HepG2 (cell line): ENCODE results near the gene LRRC63. TPM values are rescaled to one million over a fixed set of nuclear protein-coding genes. Genes with fewer than 3 reads are reported as not detected.

Source experiments
- ATAC-seq: fragments of 200-7000 bp; cut with Tn5 transposase; 3 replicates; pipeline ENCODE4 v1.9.1; 2020; ENCODE audit warnings: mild to moderate bottlenecking, moderate library complexity
- BruUV-seq: library from RNA; stranded (reverse); fragments of 400-500 nt; replicated peaks from 2 replicates; lab custom pipeline; 2021; lab: Mats Ljungman, UMichigan
- CTCF ChIA-PET: fragments of 300-600 bp; formaldehyde crosslinking; extraction: SDS; loops from one replicate; lab custom pipeline; 2021; ENCODE audit warnings: low total read pairs, inconsistent platforms, low intra/inter-chr PET ratio; lab: Yijun Ruan, JAX
- POLR2A ChIA-PET: fragments of 350-600 bp; sonication (Branson Sonifier 250); formaldehyde crosslinking; loops from one replicate; lab custom pipeline; 2020; ENCODE audit warnings: antibody characterized with exemption, inconsistent platforms; lab: Yijun Ruan, JAX
- DNase-seq: peaks from one replicate; pipeline ENCODE4 v3.0.0-alpha.2; 2015; ENCODE audit warnings: low spot score
- FAIRE-seq: peaks from 3 replicates; lab custom pipeline; 2011; peaks lifted over from hg19 to GRCh38; lab: Jason Lieb, UNC
- H2AFZ ChIP-seq: one replicate; pipeline ENCODE4 v1.6.1; 2011; ENCODE audit warnings: low read length, inconsistent platforms
- H3K27ac ChIP-seq: fragments of 300-600 bp; 3 replicates; pipeline ENCODE4 v1.8.0; 2011; ENCODE audit warnings: mixed run types, mild to moderate bottlenecking, mixed read lengths, low read length, inconsistent platforms; ENCODE audit not compliant: insufficient read depth; ENCODE audit errors: extremely low read length
- H3K27me3 ChIP-seq, 2 experiments: fragments of 200-600 bp in 1 of 2; 2 replicates in 1 of 2; 3 replicates in 1 of 2; pipeline versions ENCODE4 v1.6.0 to v1.8.0; 2011; ENCODE audit warnings: low read length in 2 of 2, mild to moderate bottlenecking in 2 of 2, moderate library complexity in 2 of 2, inconsistent platforms in 1 of 2; ENCODE audit not compliant: insufficient read depth in 2 of 2, control insufficient read depth in 1 of 2
- H3K36me3 ChIP-seq, 2 experiments: fragments of 200-600 bp in 1 of 2; replicated peaks in 1 of 2; 2 replicates in 1 of 2; 3 replicates in 1 of 2; pipeline versions ENCODE4 v1.5.1 to v1.8.0; 2011; ENCODE audit warnings: low read length in 2 of 2, inconsistent platforms in 1 of 2; ENCODE audit not compliant: insufficient read depth in 2 of 2, control insufficient read depth in 1 of 2
- H3K4me1 ChIP-seq: 2 replicates; pipeline ENCODE4 v1.5.1; 2012; ENCODE audit warnings: low read length, inconsistent platforms; ENCODE audit not compliant: insufficient read depth
- H3K4me2 ChIP-seq: 2 replicates; pipeline ENCODE4 v1.6.0; 2011; ENCODE audit warnings: low read depth, low read length, inconsistent platforms
- H3K4me3 ChIP-seq, 3 experiments: fragments of 200-600 bp in 1 of 3; sonication (generic), shearing (Covaris generic) in 1 of 3; replicated peaks in 1 of 3; 2 replicates each; pipeline ENCODE4 v1.5.1; 2011 to 2016; ENCODE audit warnings: low read length in 3 of 3, inconsistent platforms in 2 of 3, low read depth in 2 of 3, mild to moderate bottlenecking in 2 of 3, control low read depth in 1 of 3, mixed read lengths in 1 of 3; ENCODE audit not compliant: insufficient read depth in 1 of 3
- H3K79me2 ChIP-seq: one replicate; pipeline ENCODE4 v1.6.1; 2011; ENCODE audit warnings: low read length, inconsistent platforms; ENCODE audit not compliant: insufficient read depth
- H3K9ac ChIP-seq: 2 replicates; pipeline ENCODE4 v1.6.0; 2011; ENCODE audit warnings: mild to moderate bottlenecking, low read depth, low read length, inconsistent platforms; ENCODE audit not compliant: insufficient read depth
- H3K9me3 ChIP-seq: 2 replicates; pipeline ENCODE4 v1.5.1; 2012; ENCODE audit warnings: mild to moderate bottlenecking, low read length
- H4K20me1 ChIP-seq: 2 replicates; pipeline ENCODE4 v1.6.0; 2011; ENCODE audit warnings: inconsistent platforms, mild to moderate bottlenecking, low read length, moderate library complexity; ENCODE audit not compliant: insufficient read depth
- CEBPG ChIP-seq: IDR thresholded peaks from 2 replicates; pipeline ENCODE4 v1.6.1; 2016
- HHEX ChIP-seq: IDR thresholded peaks from 2 replicates; pipeline ENCODE4 v1.6.1; 2016; ENCODE audit warnings: control low read depth
- KDM5B ChIP-seq: sonication (generic); formaldehyde crosslinking; IDR thresholded peaks from 2 replicates; pipeline ENCODE4 v1.4.0; 2020; ENCODE audit warnings: missing genetic modification reagents, mild to moderate bottlenecking, borderline replicate concordance
- MXI1 ChIP-seq: IDR thresholded peaks from 3 replicates; pipeline ENCODE4 v1.6.1; 2012; ENCODE audit warnings: low read depth, low read length, inconsistent platforms, borderline replicate concordance
- NFRKB ChIP-seq: fragments of 450-650 bp; IDR thresholded peaks from 2 replicates; pipeline ENCODE4 v1.6.1; 2017
- NRL ChIP-seq: sonication (generic); formaldehyde crosslinking; IDR thresholded peaks from 2 replicates; pipeline ENCODE4 v1.5.0; 2020; ENCODE audit warnings: missing genetic modification reagents, mild to moderate bottlenecking, moderate library complexity, borderline replicate concordance
- SCMH1 ChIP-seq: sonication (generic); formaldehyde crosslinking; IDR thresholded peaks from 2 replicates; pipeline ENCODE4 v1.9.0; 2021; ENCODE audit warnings: missing genetic modification reagents, mild to moderate bottlenecking, borderline replicate concordance
- ZNF547 ChIP-seq: sonication (generic); formaldehyde crosslinking; IDR thresholded peaks from 2 replicates; pipeline ENCODE4 v1.5.1; 2020; ENCODE audit warnings: mild to moderate bottlenecking, missing genetic modification reagents
- WGBS: methylation state at CpG from one replicate; pipeline ENCODE4 v1.1.6; 2017; ENCODE audit warnings: low lambda C conversion rate; 5-methylcytosine and 5-hydroxymethylcytosine counted together
- in situ Hi-C: cut with HindIII; loops from 2 replicates; pipeline ENCODE4 v1.10.0; 2017; ENCODE audit warnings: low pct_unique_long_range_greater_than_20kb; ENCODE audit not compliant: extremely low pct_ligation_motif_present
- intact Hi-C: fragments of 100-400 bp; cut with micrococcal nuclease; formaldehyde crosslinking; loops from one replicate; pipeline ENCODE4 v1.10.0; 2022; ENCODE audit not compliant: unreplicated experiment
- polyA plus RNA-seq, 8 experiments: library from polyadenylated mRNA; depleted of rRNA in 3 of 8; stranded (reverse) in 7 of 8; unstranded in 1 of 8; fragments of >200 nt; fragmentation: Illumina TruSeq in 4 of 8; extraction: Trizol in 4 of 8; gene quantifications; 2 replicates each; pipeline versions ENCODE4 v1.2.1 to v1.2.3, GENCODE V29; 2011 to 2016; ENCODE audit warnings: low read depth in 4 of 8, missing spikeins in 1 of 8, mixed read lengths in 1 of 8; ENCODE audit not compliant: insufficient read depth in 1 of 8
- total RNA-seq, 5 experiments: library from RNA; depleted of rRNA; stranded (reverse); fragments of >200 nt; fragmentation: Illumina TruSeq; extraction: Trizol; gene quantifications; 2 replicates each; pipeline ENCODE4 v1.2.3, GENCODE V29; 2016; ENCODE audit warnings: low read depth in 1 of 5
- TF ChIP-seq, protein P1 (sequence below): IDR thresholded peaks from 2 replicates; pipeline ENCODE4 v1.6.1; 2016; ENCODE audit warnings: low read depth
- TF ChIP-seq, protein P2 (sequence below): sonication (generic); formaldehyde crosslinking; IDR thresholded peaks from 2 replicates; pipeline ENCODE4 v1.5.0; 2020; ENCODE audit warnings: missing genetic modification reagents
- TF ChIP-seq, protein P3 (sequence below): sonication (generic); formaldehyde crosslinking; IDR thresholded peaks from 2 replicates; pipeline ENCODE4 v1.5.0; 2020; ENCODE audit warnings: missing genetic modification reagents
- TF ChIP-seq, protein P4 (sequence below): IDR thresholded peaks from 2 replicates; pipeline ENCODE4 v1.6.1; 2016; ENCODE audit warnings: missing compliant biosample characterization, missing genetic modification reagents, borderline replicate concordance
- TF ChIP-seq, protein P5 (sequence below), 2 experiments: sonication (generic) in 1 of 2; formaldehyde crosslinking in 1 of 2; IDR thresholded peaks; 2 replicates each; pipeline versions ENCODE4 v1.6.1 to v1.9.0; 2014 to 2022; ENCODE audit warnings: antibody characterized with exemption in 1 of 2, borderline replicate concordance in 1 of 2, inconsistent platforms in 1 of 2, low read depth in 1 of 2, missing genetic modification reagents in 1 of 2

LRRC63 gene
- total and polyA plus RNA-seq, 2 of the 13 experiments (the other 11 are each of a cell fraction or from before 2014, with no cell fraction given): not detected

DNA sequence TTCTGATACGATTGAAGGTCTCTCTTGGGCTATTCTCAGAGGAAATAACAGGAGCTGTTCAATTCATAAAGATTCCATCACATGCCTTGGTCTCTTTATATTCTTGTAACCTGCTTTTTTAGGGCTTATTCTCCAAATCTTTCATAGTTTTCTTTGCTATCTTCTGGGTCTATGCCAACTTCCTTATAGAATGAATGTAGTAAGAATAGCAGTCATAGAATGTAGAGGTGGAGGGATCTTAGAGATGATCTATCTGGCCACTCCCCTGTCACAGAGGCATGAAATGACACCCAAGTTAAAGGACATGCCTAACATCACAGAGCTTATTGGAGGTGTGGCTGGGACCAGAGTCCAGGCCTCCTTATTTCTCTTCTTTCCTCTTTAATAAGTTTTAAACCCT is 42.9 kb upstream of the LRRC63 start:
- TF ChIP-seq MXI1 (no peak), SCMH1 (CRISPR knock-in tag) (no peak), HHEX (CRISPR knock-in tag) (no peak), NFRKB (no peak), KDM5B (no peak), NRL (CRISPR knock-in tag) (no peak), CEBPG (CRISPR knock-in tag) (no peak), ZNF547 (CRISPR knock-in tag) (no peak)
- TF ChIP-seq, protein P1, sequence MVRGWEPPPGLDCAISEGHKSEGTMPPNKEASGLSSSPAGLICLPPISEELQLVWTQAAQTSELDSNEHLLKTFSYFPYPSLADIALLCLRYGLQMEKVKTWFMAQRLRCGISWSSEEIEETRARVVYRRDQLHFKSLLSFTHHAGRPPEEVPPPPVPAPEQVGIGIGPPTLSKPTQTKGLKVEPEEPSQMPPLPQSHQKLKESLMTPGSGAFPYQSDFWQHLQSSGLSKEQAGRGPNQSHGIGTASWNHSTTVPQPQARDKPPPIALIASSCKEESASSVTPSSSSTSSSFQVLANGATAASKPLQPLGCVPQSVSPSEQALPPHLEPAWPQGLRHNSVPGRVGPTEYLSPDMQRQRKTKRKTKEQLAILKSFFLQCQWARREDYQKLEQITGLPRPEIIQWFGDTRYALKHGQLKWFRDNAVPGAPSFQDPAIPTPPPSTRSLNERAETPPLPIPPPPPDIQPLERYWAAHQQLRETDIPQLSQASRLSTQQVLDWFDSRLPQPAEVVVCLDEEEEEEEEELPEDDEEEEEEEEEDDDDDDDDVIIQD (CRISPR knock-in tag): no peak
- TF ChIP-seq, protein P2, sequence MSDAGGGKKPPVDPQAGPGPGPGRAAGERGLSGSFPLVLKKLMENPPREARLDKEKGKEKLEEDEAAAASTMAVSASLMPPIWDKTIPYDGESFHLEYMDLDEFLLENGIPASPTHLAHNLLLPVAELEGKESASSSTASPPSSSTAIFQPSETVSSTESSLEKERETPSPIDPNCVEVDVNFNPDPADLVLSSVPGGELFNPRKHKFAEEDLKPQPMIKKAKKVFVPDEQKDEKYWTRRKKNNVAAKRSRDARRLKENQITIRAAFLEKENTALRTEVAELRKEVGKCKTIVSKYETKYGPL (CRISPR knock-in tag): no peak
- TF ChIP-seq, protein P3, sequence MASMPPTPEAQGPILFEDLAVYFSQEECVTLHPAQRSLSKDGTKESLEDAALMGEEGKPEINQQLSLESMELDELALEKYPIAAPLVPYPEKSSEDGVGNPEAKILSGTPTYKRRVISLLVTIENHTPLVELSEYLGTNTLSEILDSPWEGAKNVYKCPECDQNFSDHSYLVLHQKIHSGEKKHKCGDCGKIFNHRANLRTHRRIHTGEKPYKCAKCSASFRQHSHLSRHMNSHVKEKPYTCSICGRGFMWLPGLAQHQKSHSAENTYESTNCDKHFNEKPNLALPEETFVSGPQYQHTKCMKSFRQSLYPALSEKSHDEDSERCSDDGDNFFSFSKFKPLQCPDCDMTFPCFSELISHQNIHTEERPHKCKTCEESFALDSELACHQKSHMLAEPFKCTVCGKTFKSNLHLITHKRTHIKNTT (CRISPR knock-in tag): no peak
- TF ChIP-seq, protein P4, sequence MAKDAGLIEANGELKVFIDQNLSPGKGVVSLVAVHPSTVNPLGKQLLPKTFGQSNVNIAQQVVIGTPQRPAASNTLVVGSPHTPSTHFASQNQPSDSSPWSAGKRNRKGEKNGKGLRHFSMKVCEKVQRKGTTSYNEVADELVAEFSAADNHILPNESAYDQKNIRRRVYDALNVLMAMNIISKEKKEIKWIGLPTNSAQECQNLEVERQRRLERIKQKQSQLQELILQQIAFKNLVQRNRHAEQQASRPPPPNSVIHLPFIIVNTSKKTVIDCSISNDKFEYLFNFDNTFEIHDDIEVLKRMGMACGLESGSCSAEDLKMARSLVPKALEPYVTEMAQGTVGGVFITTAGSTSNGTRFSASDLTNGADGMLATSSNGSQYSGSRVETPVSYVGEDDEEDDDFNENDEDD (CRISPR knock-in tag): no peak
- TF ChIP-seq, protein P5, sequence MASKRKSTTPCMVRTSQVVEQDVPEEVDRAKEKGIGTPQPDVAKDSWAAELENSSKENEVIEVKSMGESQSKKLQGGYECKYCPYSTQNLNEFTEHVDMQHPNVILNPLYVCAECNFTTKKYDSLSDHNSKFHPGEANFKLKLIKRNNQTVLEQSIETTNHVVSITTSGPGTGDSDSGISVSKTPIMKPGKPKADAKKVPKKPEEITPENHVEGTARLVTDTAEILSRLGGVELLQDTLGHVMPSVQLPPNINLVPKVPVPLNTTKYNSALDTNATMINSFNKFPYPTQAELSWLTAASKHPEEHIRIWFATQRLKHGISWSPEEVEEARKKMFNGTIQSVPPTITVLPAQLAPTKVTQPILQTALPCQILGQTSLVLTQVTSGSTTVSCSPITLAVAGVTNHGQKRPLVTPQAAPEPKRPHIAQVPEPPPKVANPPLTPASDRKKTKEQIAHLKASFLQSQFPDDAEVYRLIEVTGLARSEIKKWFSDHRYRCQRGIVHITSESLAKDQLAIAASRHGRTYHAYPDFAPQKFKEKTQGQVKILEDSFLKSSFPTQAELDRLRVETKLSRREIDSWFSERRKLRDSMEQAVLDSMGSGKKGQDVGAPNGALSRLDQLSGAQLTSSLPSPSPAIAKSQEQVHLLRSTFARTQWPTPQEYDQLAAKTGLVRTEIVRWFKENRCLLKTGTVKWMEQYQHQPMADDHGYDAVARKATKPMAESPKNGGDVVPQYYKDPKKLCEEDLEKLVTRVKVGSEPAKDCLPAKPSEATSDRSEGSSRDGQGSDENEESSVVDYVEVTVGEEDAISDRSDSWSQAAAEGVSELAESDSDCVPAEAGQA (IDR thresholded peaks at IDR 0.05; ENCODE audit: low read depth): no peak
- TF ChIP-seq, protein P5 (CRISPR knock-in tag; IDR thresholded peaks at IDR 0.05; ENCODE audit: borderline replicate concordance): no peak
- H3K79me2 ChIP-seq: no peaks in the 10 kb centered on the region
- 4% methylated on average over 1 of the region's 1 CpG for WGBS
- ATAC-seq (no peak), DNase-seq (no peak), FAIRE-seq (no peak)
- H3K4me3 ChIP-seq: no peak overlapping the region
- no peak overlapping the region for H2AFZ ChIP-seq
- no peaks in the 10 kb centered on the region for H3K36me3 ChIP-seq
- no TSS peak for BruUV-seq
- H3K27me3 ChIP-seq: no peaks in the 10 kb centered on the region
- intact Hi-C loops: no loop called here
- H3K4me2 ChIP-seq: no peak overlapping the region
- H3K9me3 ChIP-seq: no peaks in the 10 kb centered on the region
- POLR2A ChIA-PET: no interaction called here
- peaks cover 12% of the 10 kb centered on the region; the same call in 1 of the 2 replicates for H3K4me1 ChIP-seq
- H4K20me1 ChIP-seq: no peaks in the 10 kb centered on the region
- CTCF ChIA-PET: no interaction called here
- in situ Hi-C loops: no loop called here
- no peak overlapping the region for H3K27ac ChIP-seq
- H3K9ac ChIP-seq: no peak overlapping the region
